C4-2B (cell line): Measurements from ENCODE around the gene FAM184A.

Experiments used
- CTCF ChIP-seq: fragments of 450-650 bp; conservative IDR thresholded peaks from 2 replicates; pipeline ENCODE4 v1.5.1; 2017; ENCODE audit warnings: mild to moderate bottlenecking
- ZFX ChIP-seq: fragments of 450-650 bp; IDR thresholded peaks from 2 replicates; pipeline ENCODE4 v1.6.1; 2017

- TF ChIP-seq CTCF: no peak
- no peak for TF ChIP-seq ZFX
Measured at GRCh38 chr6:118912646-118913045, 165.8 kb downstream of the FAM184A start.
